Upper lobe of left lung (tissue), 6 donors: ENCODE results near the gene SBF2. TPM values are rescaled to one million over a fixed set of nuclear protein-coding genes. Genes with fewer than 3 reads are reported as not detected.

Source experiments
- ATAC-seq, 2 donors: fragments of 200-7000 bp; cut with Tn5 transposase; one replicate each; pipeline ENCODE4 v1.9.1; 2022; ENCODE audit warnings: mild to moderate bottlenecking in 2 of 2, moderate library complexity in 2 of 2; ENCODE audit not compliant: low FRiP score in 2 of 2
- DNase-seq, 2 donors: peaks; one replicate each; pipeline ENCODE4 v3.0.0-alpha.2; 2019 to 2020
- H3K27ac ChIP-seq, 4 donors: fragments of 200-600 bp; sonication (generic); one replicate each; pipeline ENCODE4 v1.5.1; 2016 to 2019
- H3K27me3 ChIP-seq, 4 donors: fragments of 200-600 bp; sonication (generic); one replicate each; pipeline ENCODE4 v1.5.1; 2017 to 2019
- H3K36me3 ChIP-seq, 4 donors: fragments of 200-600 bp; sonication (generic); one replicate each; pipeline ENCODE4 v1.5.1; 2016 to 2019
- H3K4me1 ChIP-seq, 4 donors: fragments of 200-600 bp; sonication (generic); one replicate each; pipeline ENCODE4 v1.5.1; 2018 to 2019
- H3K4me3 ChIP-seq, 4 donors: fragments of 200-600 bp; sonication (generic); one replicate each; pipeline ENCODE4 v1.5.1; 2017 to 2019; ENCODE audit warnings: mild to moderate bottlenecking in 2 of 4, moderate library complexity in 1 of 4
- H3K9me3 ChIP-seq, 4 donors: fragments of 200-600 bp; sonication (generic); one replicate each; pipeline ENCODE4 v1.5.1; 2018 to 2019
- CTCF ChIP-seq, 6 experiments: fragments of 450-650 bp in 4 of 6; fragments of 200-600 bp in 2 of 6; sonication (generic) in 2 of 6; IDR thresholded peaks; one replicate each; pipeline ENCODE4 v1.5.1; 2016 to 2019; ENCODE audit warnings: antibody characterized with exemption in 6 of 6
- EP300 ChIP-seq, 4 donors: sonication (generic); formaldehyde crosslinking; IDR thresholded peaks; one replicate each; pipeline ENCODE4 v1.5.1; 2017; ENCODE audit warnings: antibody characterized with exemption in 4 of 4, control low read depth in 2 of 4
- POLR2A ChIP-seq, 4 donors: fragments of 450-650 bp; IDR thresholded peaks; one replicate each; pipeline ENCODE4 v1.5.1; 2016 to 2017; ENCODE audit warnings: antibody characterized with exemption in 4 of 4, mild to moderate bottlenecking in 2 of 4
- POLR2AphosphoS5 ChIP-seq, 2 donors: sonication (generic); formaldehyde crosslinking; IDR thresholded peaks; one replicate each; pipeline ENCODE4 v1.5.1; 2017; ENCODE audit warnings: antibody characterized with exemption in 2 of 2
- WGBS, 2 donors: methylation state at CpG; one replicate each; pipeline ENCODE4 v1.1.5; 2017 to 2018; 5-methylcytosine and 5-hydroxymethylcytosine counted together
- total RNA-seq, 6 donors: library from RNA; depleted of rRNA in 4 of 6; stranded (reverse); fragments of >200 nt in 4 of 6; gene quantifications; one replicate each; pipeline versions ENCODE4 v1.1.0 to v1.2.1, GENCODE V29; 2016 to 2021
- donor health status: DM: no; HTN: no; CAD: no; lungs with moderate emphysema.
- donor health status: DM: no; HTN: yes; CAD: no; lungs with severe emphysema.

Gene SBF2
- total RNA-seq, 6 donors from 2014 or later = 22.2 to 54.5 (median 41.2) TPM

- DNase-seq (no peak), ATAC-seq (no peak)
- H3K9me3 ChIP-seq = no peaks in the 10 kb centered on the region
- WGBS, 2 donors = 57 to 65% methylated on average over 3 of the region's 3 CpGs
- TF ChIP-seq EP300 (IDR thresholded peaks at IDR 0.05) = no peak
- H3K27ac ChIP-seq = no peak overlapping the region
- H3K27me3 ChIP-seq = no peaks in the 10 kb centered on the region
- no peak overlapping the region for H3K4me3 ChIP-seq
- H3K36me3 ChIP-seq = peaks cover 0 to 40% (median 16%) of the 10 kb centered on the region in 4 donors
- peaks cover 5 to 30% (median 16%) of the 10 kb centered on the region in 4 donors for H3K4me1 ChIP-seq
Observed at GRCh38 chr11:9753021-9753420, 541.0 kb downstream of the SBF2 start.

GRCh38 chr11:9752091-9752490 is 541.9 kb downstream of the SBF2 start:
- Histone ChIP-seq H3K4me3 (no peak overlapping the region), H3K27me3 (no peaks in the 10 kb centered on the region), H3K36me3 (peaks cover 0 to 40% (median 16%) of the 10 kb centered on the region in 4 donors), H3K4me1 (peaks cover 6 to 28% (median 20%) of the 10 kb centered on the region in 4 donors), H3K9me3 (no peaks in the 10 kb centered on the region), H3K27ac (no peak overlapping the region)
- no peak for TF ChIP-seq CTCF (IDR thresholded peaks at IDR 0.05)
- no peak for TF ChIP-seq POLR2A (IDR thresholded peaks at IDR 0.05)
- no peak for TF ChIP-seq POLR2AphosphoS5 (IDR thresholded peaks at IDR 0.05)
- TF ChIP-seq EP300 (IDR thresholded peaks at IDR 0.05) = no peak
- WGBS, 2 donors = 78 to 93% methylated on average over 3 of the region's 3 CpGs
- ATAC-seq = no peak
- no peak for DNase-seq

GRCh38 chr11:9750551-9750950 is 543.5 kb downstream of the SBF2 start:
- Histone ChIP-seq H3K27ac (peak overlapping the region in 1 of 4 donors; percentile 1), H3K9me3 (no peaks in the 10 kb centered on the region), H3K4me3 (no peak overlapping the region), H3K4me1 (peaks cover 9 to 28% (median 19%) of the 10 kb centered on the region in 4 donors), H3K27me3 (no peaks in the 10 kb centered on the region), H3K36me3 (peaks cover 0 to 47% (median 20%) of the 10 kb centered on the region in 4 donors)
- DNase-seq (no peak), ATAC-seq (no peak)
- WGBS, 2 donors = 53 to 65% methylated on average over 4 of the region's 4 CpGs
- no peak for TF ChIP-seq POLR2AphosphoS5 (IDR thresholded peaks at IDR 0.05)
- no peak for TF ChIP-seq POLR2A (IDR thresholded peaks at IDR 0.05)
- TF ChIP-seq CTCF (IDR thresholded peaks at IDR 0.05) = no peak
- TF ChIP-seq EP300 (IDR thresholded peaks at IDR 0.05) = no peak

- Histone ChIP-seq H3K9me3 (no peaks in the 10 kb centered on the region), H3K4me3 (no peak overlapping the region), H3K27ac (peak overlapping the region; percentile 42 to 77 (median 54)), H3K36me3 (peaks cover 0 to 60% (median 20%) of the 10 kb centered on the region in 4 donors), H3K27me3 (no peaks in the 10 kb centered on the region), H3K4me1 (peaks cover 11 to 23% (median 19%) of the 10 kb centered on the region in 4 donors)
- TF ChIP-seq POLR2AphosphoS5 (IDR thresholded peaks at IDR 0.05) (no peak), EP300 (IDR thresholded peaks at IDR 0.05) (no peak), CTCF (IDR thresholded peaks at IDR 0.05) (peak; percentile 54 to 82 (median 75))
- WGBS, 2 donors = 42 to 46% methylated on average over 7 of the region's 7 CpGs
- DNase-seq (peak in 1 of 2 donors; percentile 73), ATAC-seq (peak; percentile 92 to 93)
Observed at GRCh38 chr11:9748361-9748970, 545.6 kb downstream of the SBF2 start.

- ATAC-seq (peak; percentile 57 to 78), DNase-seq (peak in 1 of 2 donors; percentile 79)
- Histone ChIP-seq H3K9me3 (no peaks in the 10 kb centered on the region), H3K27ac (peak overlapping the region; percentile 42 to 77 (median 54)), H3K27me3 (no peaks in the 10 kb centered on the region), H3K4me1 (peaks cover 11 to 23% (median 19%) of the 10 kb centered on the region in 4 donors), H3K4me3 (no peak overlapping the region), H3K36me3 (peaks cover 0 to 60% (median 20%) of the 10 kb centered on the region in 4 donors)
- TF ChIP-seq POLR2A (IDR thresholded peaks at IDR 0.05) (no peak), POLR2AphosphoS5 (IDR thresholded peaks at IDR 0.05) (no peak), EP300 (IDR thresholded peaks at IDR 0.05) (no peak), CTCF (IDR thresholded peaks at IDR 0.05) (no peak)
- 54 to 60% methylated on average over 5 of the region's 5 CpGs for WGBS, 2 donors
Observed at GRCh38 chr11:9747828-9748227, 546.2 kb downstream of the SBF2 start.
